ENCODE data around the gene ARHGAP15.

Gene ARHGAP15

GRCh38 chr2:143623909-143624260 is 494.7 kb downstream of the ARHGAP15 start:
- Histone ChIP-seq H3K4me1 (ENCODE audit: control insufficient read depth in 1 of 2, insufficient read depth in 1 of 2, low read depth in 1 of 2, low read length in 1 of 2) (no peaks in the 10 kb centered on the region), H3K9me3 (no peaks in the 10 kb centered on the region), H3K27ac (no peak overlapping the region), H3K27me3 (no peaks in the 10 kb centered on the region), H3K4me3 (ENCODE audit: low read depth in 1 of 2, low read length in 1 of 2) (no peak overlapping the region), H3K36me3 (peaks cover 54% of the 10 kb centered on the region)
- no peak for TF ChIP-seq CTCF (IDR thresholded peaks at IDR 0.05)

- no peak for TF ChIP-seq CTCF (IDR thresholded peaks at IDR 0.05)
- H3K27ac ChIP-seq: peak overlapping the region; percentile 1
- no peaks in the 10 kb centered on the region for H3K27me3 ChIP-seq
- H3K36me3 ChIP-seq: peaks cover 44% of the 10 kb centered on the region
- H3K9me3 ChIP-seq: no peaks in the 10 kb centered on the region
- no peaks in the 10 kb centered on the region for H3K4me1 ChIP-seq (ENCODE audit: control insufficient read depth in 1 of 2, insufficient read depth in 1 of 2, low read depth in 1 of 2, low read length in 1 of 2)
- no peak overlapping the region for H3K4me3 ChIP-seq (ENCODE audit: low read depth in 1 of 2, low read length in 1 of 2)
Observed at GRCh38 chr2:143629340-143629739, 500.1 kb downstream of the ARHGAP15 start.

- no peaks in the 10 kb centered on the region for H3K27me3 ChIP-seq
- no peaks in the 10 kb centered on the region for H3K9me3 ChIP-seq
- no peaks in the 10 kb centered on the region for H3K4me1 ChIP-seq (ENCODE audit: control insufficient read depth in 1 of 2, insufficient read depth in 1 of 2, low read depth in 1 of 2, low read length in 1 of 2)
- no peak overlapping the region for H3K27ac ChIP-seq
- peaks cover 24% of the 10 kb centered on the region for H3K36me3 ChIP-seq
- TF ChIP-seq CTCF (IDR thresholded peaks at IDR 0.05): no peak
- H3K4me3 ChIP-seq (ENCODE audit: low read depth in 1 of 2, low read length in 1 of 2): no peak overlapping the region
Observed at GRCh38 chr2:143632751-143633374, 503.6 kb downstream of the ARHGAP15 start.

- no peaks in the 10 kb centered on the region for H3K4me1 ChIP-seq (ENCODE audit: control insufficient read depth in 1 of 2, insufficient read depth in 1 of 2, low read depth in 1 of 2, low read length in 1 of 2)
- peaks cover 19% of the 10 kb centered on the region for H3K36me3 ChIP-seq
- no peaks in the 10 kb centered on the region for H3K27me3 ChIP-seq
- no peak for TF ChIP-seq CTCF (IDR thresholded peaks at IDR 0.05)
- no peaks in the 10 kb centered on the region for H3K9me3 ChIP-seq
- no peak overlapping the region for H3K27ac ChIP-seq
- no peak overlapping the region for H3K4me3 ChIP-seq (ENCODE audit: low read depth in 1 of 2, low read length in 1 of 2)
Observed at GRCh38 chr2:143633419-143633818, 504.2 kb downstream of the ARHGAP15 start.

- Histone ChIP-seq H3K27ac (no peak overlapping the region), H3K36me3 (peaks cover 18% of the 10 kb centered on the region), H3K4me1 (ENCODE audit: control insufficient read depth in 1 of 2, insufficient read depth in 1 of 2, low read depth in 1 of 2, low read length in 1 of 2) (no peaks in the 10 kb centered on the region), H3K4me3 (ENCODE audit: low read depth in 1 of 2, low read length in 1 of 2) (no peak overlapping the region), H3K27me3 (no peaks in the 10 kb centered on the region), H3K9me3 (no peaks in the 10 kb centered on the region)
- TF ChIP-seq CTCF (IDR thresholded peaks at IDR 0.05): no peak
Observed at GRCh38 chr2:143635302-143635701, 506.1 kb downstream of the ARHGAP15 start.

GRCh38 chr2:143635936-143636335 is 506.7 kb downstream of the ARHGAP15 start:
- Histone ChIP-seq H3K27ac (no peak overlapping the region), H3K9me3 (no peaks in the 10 kb centered on the region), H3K4me3 (ENCODE audit: low read depth in 1 of 2, low read length in 1 of 2) (no peak overlapping the region), H3K36me3 (peaks cover 20% of the 10 kb centered on the region), H3K27me3 (no peaks in the 10 kb centered on the region), H3K4me1 (ENCODE audit: control insufficient read depth in 1 of 2, insufficient read depth in 1 of 2, low read depth in 1 of 2, low read length in 1 of 2) (no peaks in the 10 kb centered on the region)
- TF ChIP-seq CTCF (IDR thresholded peaks at IDR 0.05): no peak

Measured in neutrophil (primary cell).